ENCODE results near the gene TOR1B.
"Not testable (repeated sequence)": the region's sequence is repeated elsewhere in the genome, so short reads cannot be mapped to it uniquely, and the experiment has no call there.

TOR1B gene

DNA sequence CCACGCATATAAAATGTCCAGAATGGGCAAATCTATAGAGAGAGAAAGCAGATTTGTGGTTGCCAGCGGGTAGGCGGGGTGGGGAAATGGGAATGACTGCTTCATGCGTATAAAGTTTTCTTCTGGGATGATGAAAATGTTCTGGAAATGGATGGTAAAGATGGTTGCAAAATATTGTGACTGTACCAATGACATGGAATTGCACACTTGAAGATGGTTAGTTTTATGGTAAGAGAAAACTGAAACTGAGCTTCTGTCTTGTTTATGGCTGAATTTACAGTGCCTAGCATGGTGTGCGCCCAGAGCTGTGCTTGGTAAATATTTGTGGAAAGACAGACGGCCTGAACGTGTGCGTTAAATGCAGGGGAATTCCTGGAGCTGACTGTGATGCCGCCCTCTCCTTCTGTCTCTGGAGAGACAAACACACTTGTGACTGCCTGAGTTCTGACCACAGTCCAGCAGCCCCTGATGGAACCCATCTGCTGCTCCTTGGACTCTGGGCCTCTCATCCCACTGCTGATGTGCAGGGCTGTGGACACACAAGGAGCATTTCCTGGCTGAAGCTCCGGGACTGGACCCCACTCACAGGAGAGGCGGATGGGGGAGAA lies 41.6 kb upstream of the TOR1B start:
- TF ChIP-seq, protein P1, sequence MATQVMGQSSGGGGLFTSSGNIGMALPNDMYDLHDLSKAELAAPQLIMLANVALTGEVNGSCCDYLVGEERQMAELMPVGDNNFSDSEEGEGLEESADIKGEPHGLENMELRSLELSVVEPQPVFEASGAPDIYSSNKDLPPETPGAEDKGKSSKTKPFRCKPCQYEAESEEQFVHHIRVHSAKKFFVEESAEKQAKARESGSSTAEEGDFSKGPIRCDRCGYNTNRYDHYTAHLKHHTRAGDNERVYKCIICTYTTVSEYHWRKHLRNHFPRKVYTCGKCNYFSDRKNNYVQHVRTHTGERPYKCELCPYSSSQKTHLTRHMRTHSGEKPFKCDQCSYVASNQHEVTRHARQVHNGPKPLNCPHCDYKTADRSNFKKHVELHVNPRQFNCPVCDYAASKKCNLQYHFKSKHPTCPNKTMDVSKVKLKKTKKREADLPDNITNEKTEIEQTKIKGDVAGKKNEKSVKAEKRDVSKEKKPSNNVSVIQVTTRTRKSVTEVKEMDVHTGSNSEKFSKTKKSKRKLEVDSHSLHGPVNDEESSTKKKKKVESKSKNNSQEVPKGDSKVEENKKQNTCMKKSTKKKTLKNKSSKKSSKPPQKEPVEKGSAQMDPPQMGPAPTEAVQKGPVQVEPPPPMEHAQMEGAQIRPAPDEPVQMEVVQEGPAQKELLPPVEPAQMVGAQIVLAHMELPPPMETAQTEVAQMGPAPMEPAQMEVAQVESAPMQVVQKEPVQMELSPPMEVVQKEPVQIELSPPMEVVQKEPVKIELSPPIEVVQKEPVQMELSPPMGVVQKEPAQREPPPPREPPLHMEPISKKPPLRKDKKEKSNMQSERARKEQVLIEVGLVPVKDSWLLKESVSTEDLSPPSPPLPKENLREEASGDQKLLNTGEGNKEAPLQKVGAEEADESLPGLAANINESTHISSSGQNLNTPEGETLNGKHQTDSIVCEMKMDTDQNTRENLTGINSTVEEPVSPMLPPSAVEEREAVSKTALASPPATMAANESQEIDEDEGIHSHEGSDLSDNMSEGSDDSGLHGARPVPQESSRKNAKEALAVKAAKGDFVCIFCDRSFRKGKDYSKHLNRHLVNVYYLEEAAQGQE (IDR thresholded peaks at IDR 0.05; ENCODE audit: insufficient replicate concordance, low read depth), result no peak
- no peak for TF ChIP-seq SPI1 (IDR thresholded peaks at IDR 0.05; ENCODE audit: borderline replicate concordance, low read depth)
- TF ChIP-seq, protein P2, sequence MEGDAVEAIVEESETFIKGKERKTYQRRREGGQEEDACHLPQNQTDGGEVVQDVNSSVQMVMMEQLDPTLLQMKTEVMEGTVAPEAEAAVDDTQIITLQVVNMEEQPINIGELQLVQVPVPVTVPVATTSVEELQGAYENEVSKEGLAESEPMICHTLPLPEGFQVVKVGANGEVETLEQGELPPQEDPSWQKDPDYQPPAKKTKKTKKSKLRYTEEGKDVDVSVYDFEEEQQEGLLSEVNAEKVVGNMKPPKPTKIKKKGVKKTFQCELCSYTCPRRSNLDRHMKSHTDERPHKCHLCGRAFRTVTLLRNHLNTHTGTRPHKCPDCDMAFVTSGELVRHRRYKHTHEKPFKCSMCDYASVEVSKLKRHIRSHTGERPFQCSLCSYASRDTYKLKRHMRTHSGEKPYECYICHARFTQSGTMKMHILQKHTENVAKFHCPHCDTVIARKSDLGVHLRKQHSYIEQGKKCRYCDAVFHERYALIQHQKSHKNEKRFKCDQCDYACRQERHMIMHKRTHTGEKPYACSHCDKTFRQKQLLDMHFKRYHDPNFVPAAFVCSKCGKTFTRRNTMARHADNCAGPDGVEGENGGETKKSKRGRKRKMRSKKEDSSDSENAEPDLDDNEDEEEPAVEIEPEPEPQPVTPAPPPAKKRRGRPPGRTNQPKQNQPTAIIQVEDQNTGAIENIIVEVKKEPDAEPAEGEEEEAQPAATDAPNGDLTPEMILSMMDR (IDR thresholded peaks at IDR 0.05; ENCODE audit: insufficient read depth, low read length), result no peak
- TF ChIP-seq GABPA (IDR thresholded peaks at IDR 0.05; ENCODE audit: low read depth), result no peak
- no peak for TF ChIP-seq POLR2AphosphoS5 (IDR thresholded peaks at IDR 0.05; ENCODE audit: low read depth)
- H3K27ac ChIP-seq (replicated peaks), result no peak overlapping the region
- no peak overlapping the region for H3K4me3 ChIP-seq (replicated peaks; ENCODE audit: insufficient read depth, low read length)
- DNase-seq (ENCODE audit: low read depth in 1 of 2, low spot score in 1 of 2), result no peak
- peaks cover 2% of the 10 kb centered on the region for H3K27me3 ChIP-seq (ENCODE audit: insufficient read depth, poor library complexity, severe bottlenecking)

DNA sequence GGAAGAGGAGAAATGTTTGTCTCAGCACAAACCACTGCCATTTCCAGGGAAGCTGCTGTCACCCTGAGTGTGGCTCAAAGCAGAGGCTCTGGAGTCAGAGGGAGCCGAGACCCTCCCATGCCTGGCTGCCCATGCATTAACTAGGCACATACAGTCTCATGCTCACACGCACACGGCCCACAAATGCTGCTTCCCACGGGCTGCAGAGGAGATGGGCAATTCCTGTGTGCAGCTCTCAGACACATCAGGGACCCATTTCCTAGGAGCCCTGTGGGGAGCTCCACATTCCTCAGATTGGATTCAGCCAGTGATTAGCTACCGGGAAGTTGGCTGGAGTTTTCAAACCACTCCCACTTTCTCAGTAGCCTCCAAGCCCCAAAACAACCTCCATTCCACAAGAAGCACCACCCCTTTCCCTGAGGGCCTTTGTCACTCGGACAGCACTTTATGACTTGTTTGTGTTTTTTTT lies 41.0 kb upstream of the TOR1B start:
- no peak for DNase-seq (ENCODE audit: low read depth in 1 of 2, low spot score in 1 of 2)
- Histone ChIP-seq H3K27me3 (ENCODE audit: insufficient read depth, poor library complexity, severe bottlenecking) (peaks cover 2% of the 10 kb centered on the region), H3K27ac (replicated peaks) (no peak overlapping the region), H3K4me3 (replicated peaks; ENCODE audit: insufficient read depth, low read length) (no peak overlapping the region)
- TF ChIP-seq GABPA (IDR thresholded peaks at IDR 0.05; ENCODE audit: low read depth) (no peak), POLR2AphosphoS5 (IDR thresholded peaks at IDR 0.05; ENCODE audit: low read depth) (no peak), SPI1 (IDR thresholded peaks at IDR 0.05; ENCODE audit: borderline replicate concordance, low read depth) (no peak)
- TF ChIP-seq, protein P1 (IDR thresholded peaks at IDR 0.05; ENCODE audit: insufficient replicate concordance, low read depth), result no peak
- TF ChIP-seq, protein P2 (IDR thresholded peaks at IDR 0.05; ENCODE audit: insufficient read depth, low read length), result no peak

DNA sequence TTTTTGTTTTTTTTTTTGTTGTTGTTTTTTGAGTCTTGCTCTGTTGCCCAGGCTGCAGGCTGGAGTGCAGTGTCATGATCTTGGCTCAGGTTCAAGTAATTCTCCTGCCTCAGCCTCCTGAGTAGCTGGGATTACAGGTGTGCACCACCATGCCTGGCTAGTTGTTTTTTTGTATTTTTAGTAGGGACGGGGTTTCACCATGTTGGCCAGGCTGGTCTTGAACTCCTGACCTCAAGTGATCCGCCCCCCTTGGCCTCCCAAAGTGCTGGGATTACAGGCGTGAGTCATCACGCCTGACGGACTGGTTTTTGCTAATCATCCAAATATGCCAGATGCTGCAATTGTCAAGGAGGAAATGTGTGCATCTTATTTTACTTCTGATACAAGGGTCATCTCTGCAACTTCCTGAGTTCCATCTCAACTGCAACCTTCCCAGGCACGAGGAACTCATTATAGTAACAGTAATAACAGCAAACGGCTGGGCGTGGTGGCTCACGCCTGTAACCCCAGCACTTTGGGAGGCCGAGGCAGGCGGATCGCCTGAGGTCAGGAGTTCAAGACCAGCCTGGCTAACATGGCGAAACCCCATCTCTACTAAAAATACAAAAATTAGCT lies 40.5 kb upstream of the TOR1B start:
- peak overlapping the region; percentile 25 for H3K27ac ChIP-seq (replicated peaks)
- peak; percentile 78 to 81 for DNase-seq (ENCODE audit: low read depth in 1 of 2, low spot score in 1 of 2)
- not testable (repeated sequence) for H3K4me3 ChIP-seq (replicated peaks; ENCODE audit: insufficient read depth, low read length); H3K27me3 ChIP-seq (ENCODE audit: insufficient read depth, poor library complexity, severe bottlenecking)

DNA sequence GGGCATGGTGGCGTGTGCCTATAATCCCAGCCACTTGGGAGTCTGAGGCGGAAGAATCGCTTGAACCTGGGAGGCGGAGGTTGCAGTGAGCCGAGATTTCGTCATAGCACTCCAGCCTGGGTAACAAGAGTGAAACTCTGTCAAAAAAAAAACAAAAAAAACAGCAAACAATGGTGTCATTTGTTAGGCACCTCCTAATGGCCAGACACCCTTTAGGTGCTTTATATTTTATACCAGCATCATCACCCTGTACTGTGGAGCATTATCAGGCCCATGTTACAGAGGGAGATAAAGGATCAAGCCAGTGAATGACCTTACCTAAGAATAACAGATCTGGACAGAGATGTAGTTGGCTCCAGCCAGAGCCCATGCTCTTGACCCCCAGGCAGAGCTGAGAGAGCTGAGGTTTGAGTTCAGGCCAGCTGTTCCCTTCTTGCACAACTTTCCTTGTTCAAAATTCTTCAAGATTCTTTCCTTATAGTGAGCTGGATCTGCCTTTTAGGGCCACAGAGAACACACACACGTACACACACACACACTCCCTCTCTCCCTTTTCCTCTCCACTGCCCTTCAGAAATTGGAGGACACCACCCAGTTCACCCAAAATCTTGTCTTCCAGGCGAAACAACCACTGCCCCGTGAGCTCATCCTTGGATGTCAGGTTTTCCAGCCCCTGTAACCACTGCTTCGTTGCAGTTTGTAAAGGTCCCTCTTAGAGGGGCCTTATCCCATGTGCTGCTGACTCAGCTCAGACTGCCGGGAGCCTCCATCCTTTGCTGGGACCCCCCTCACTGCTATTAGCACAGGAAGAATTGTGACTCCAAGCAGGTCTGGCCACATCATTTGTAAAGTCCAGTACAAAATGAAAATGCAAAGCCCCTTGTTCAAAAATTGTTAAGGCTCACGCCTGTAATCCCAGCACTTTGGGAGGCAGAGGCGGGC lies 39.7 kb upstream of the TOR1B start:
- Histone ChIP-seq H3K27me3 (ENCODE audit: insufficient read depth, poor library complexity, severe bottlenecking) (no peaks in the 10 kb centered on the region), H3K27ac (replicated peaks) (peak overlapping the region; percentile 25), H3K4me3 (replicated peaks; ENCODE audit: insufficient read depth, low read length) (no peak overlapping the region)
- DNase-seq (ENCODE audit: low read depth in 1 of 2, low spot score in 1 of 2), result no peak
- TF ChIP-seq, protein P1 (IDR thresholded peaks at IDR 0.05; ENCODE audit: insufficient replicate concordance, low read depth), result no peak
- no peak for TF ChIP-seq GABPA (IDR thresholded peaks at IDR 0.05; ENCODE audit: low read depth)
- TF ChIP-seq POLR2AphosphoS5 (IDR thresholded peaks at IDR 0.05; ENCODE audit: low read depth), result no peak
- no peak for TF ChIP-seq SPI1 (IDR thresholded peaks at IDR 0.05; ENCODE audit: borderline replicate concordance, low read depth)
- TF ChIP-seq, protein P2 (IDR thresholded peaks at IDR 0.05; ENCODE audit: insufficient read depth, low read length), result no peak

Measured in HL-60 (cell line).